HAP-1 (cell line): ENCODE results near the gene BIRC3.

Experiments used
- DNase-seq, 2 experiments: peaks; one replicate each; pipeline ENCODE4 v3.0.0-alpha.2; 2016 to 2020; ENCODE audit warnings: low spot score in 2 of 2
- H3K27me3 ChIP-seq: fragments of 250-450 bp; sonication (Bioruptor Pico); 2 replicates; pipeline ENCODE4 v1.5.1; 2020; ENCODE audit warnings: low read depth, mild to moderate bottlenecking, moderate library complexity
- H3K36me3 ChIP-seq: fragments of 250-450 bp; sonication (Bioruptor Pico); replicated peaks from 2 replicates; pipeline ENCODE4 v1.5.1; 2020; ENCODE audit warnings: mild to moderate bottlenecking
- H3K4me1 ChIP-seq: fragments of 250-450 bp; sonication (Bioruptor Pico); 2 replicates; pipeline ENCODE4 v1.5.1; 2020; ENCODE audit warnings: mild to moderate bottlenecking
- H3K4me3 ChIP-seq: fragments of 250-450 bp; sonication (Bioruptor Pico); 2 replicates; pipeline ENCODE4 v1.5.1; 2020; ENCODE audit warnings: mild to moderate bottlenecking, moderate library complexity
- H3K9me3 ChIP-seq: fragments of 250-450 bp; sonication (Bioruptor Pico); 2 replicates; pipeline ENCODE4 v1.5.1; 2020; ENCODE audit warnings: mild to moderate bottlenecking, moderate library complexity
- in situ Hi-C: fragments of 300-500 bp; cut with MboI; formaldehyde crosslinking; loops from 3 replicates; pipeline ENCODE4 v1.14.3; 2020; ENCODE audit warnings: low sequenced_read_pairs, inconsistent platforms, mixed read lengths

BIRC3 gene

DNA sequence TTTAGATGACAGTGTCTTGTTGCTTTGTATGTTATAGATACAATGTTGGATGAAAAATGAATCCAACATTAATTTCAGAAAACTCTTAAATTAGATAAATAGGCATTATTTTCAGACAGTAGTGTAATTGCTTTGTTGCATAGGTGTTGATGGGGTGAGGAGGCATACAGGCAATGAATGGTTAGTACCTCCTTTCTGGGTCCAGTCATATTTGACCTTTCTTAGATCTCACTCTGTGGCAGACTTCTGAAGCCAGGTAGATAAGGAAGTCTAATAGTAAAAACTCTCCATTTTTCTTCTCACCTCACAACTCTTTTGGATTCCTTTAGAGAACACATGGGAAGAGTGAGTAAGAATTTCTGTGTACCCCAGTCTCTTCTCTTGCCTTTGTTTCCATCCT lies 61.5 kb downstream of the BIRC3 start:
- Histone ChIP-seq H3K4me1 (peaks cover 12% of the 10 kb centered on the region), H3K9me3 (no peaks in the 10 kb centered on the region), H3K4me3 (no peak overlapping the region), H3K27me3 (no peaks in the 10 kb centered on the region), H3K36me3 (peaks cover 8% of the 10 kb centered on the region; the same call in 1 of the 2 replicates)
- no peak for DNase-seq
- in situ Hi-C loops: no loop called here

GRCh38 chr11:102382384-102382783 lies 65.1 kb downstream of the BIRC3 start:
- no peak for DNase-seq
- no peaks in the 10 kb centered on the region for H3K9me3 ChIP-seq
- in situ Hi-C loops: no loop called here
- H3K4me1 ChIP-seq: peaks cover 19% of the 10 kb centered on the region
- H3K27me3 ChIP-seq: no peaks in the 10 kb centered on the region
- H3K4me3 ChIP-seq: no peak overlapping the region
- H3K36me3 ChIP-seq: peaks cover 5% of the 10 kb centered on the region

- in situ Hi-C loops: no loop called here
Measured at GRCh38 chr11:102383839-102384238, 66.6 kb downstream of the BIRC3 start.

DNA sequence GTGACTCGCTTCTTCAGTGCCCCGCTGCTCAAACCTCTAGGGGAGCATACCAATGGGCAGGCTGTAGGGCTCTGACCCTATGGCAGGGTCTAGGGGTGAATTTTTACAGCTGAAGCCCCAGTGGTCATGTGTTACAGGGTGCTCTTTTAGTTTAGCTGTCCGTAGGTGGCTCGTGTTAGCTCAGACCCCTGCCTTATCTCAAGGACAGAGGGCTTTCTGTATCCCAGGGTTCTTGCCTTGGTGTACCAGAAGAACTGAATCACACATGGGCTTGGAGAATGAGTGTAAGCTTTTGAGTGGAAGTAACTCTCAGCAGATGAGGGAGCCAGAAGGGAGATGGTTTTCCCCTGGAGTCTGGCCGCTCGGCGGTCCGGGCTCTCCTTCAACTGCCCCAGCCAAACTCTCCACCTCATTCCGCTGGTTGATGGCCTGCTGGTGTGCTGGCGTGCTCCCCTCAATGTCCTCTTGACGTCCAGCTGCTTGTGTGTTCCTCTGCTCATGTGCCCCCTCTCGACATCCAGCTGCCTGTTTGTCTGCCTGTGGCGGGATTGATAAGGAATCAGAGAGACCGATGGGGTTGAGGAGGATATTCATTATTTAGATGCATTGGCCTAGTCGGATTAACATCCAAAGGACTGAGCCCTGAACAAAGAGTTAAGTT lies 67.3 kb downstream of the BIRC3 start:
- Histone ChIP-seq H3K4me3 (no peak overlapping the region), H3K36me3 (no peaks in the 10 kb centered on the region; the same call in 1 of the 2 replicates), H3K27me3 (no peaks in the 10 kb centered on the region), H3K9me3 (no peaks in the 10 kb centered on the region), H3K4me1 (peaks cover 19% of the 10 kb centered on the region)
- in situ Hi-C loops: no loop called here
- no peak for DNase-seq

More at GRCh38 chr11:102383839-102384238, 66.6 kb downstream of the BIRC3 start:
- H3K4me1 ChIP-seq: peaks cover 19% of the 10 kb centered on the region
- H3K9me3 ChIP-seq: no peaks in the 10 kb centered on the region
- no peak overlapping the region for H3K4me3 ChIP-seq
- no peak for DNase-seq
- no peaks in the 10 kb centered on the region for H3K27me3 ChIP-seq
- H3K36me3 ChIP-seq: peaks cover 5% of the 10 kb centered on the region

GRCh38 chr11:102385085-102386007 lies 68.1 kb downstream of the BIRC3 start:
- in situ Hi-C loops: no loop called here
- H3K4me1 ChIP-seq: peaks cover 15% of the 10 kb centered on the region
- no peaks in the 10 kb centered on the region; the same call in 1 of the 2 replicates for H3K36me3 ChIP-seq
- DNase-seq: no peak
- H3K9me3 ChIP-seq: no peaks in the 10 kb centered on the region
- no peak overlapping the region for H3K4me3 ChIP-seq
- no peaks in the 10 kb centered on the region for H3K27me3 ChIP-seq

DNA sequence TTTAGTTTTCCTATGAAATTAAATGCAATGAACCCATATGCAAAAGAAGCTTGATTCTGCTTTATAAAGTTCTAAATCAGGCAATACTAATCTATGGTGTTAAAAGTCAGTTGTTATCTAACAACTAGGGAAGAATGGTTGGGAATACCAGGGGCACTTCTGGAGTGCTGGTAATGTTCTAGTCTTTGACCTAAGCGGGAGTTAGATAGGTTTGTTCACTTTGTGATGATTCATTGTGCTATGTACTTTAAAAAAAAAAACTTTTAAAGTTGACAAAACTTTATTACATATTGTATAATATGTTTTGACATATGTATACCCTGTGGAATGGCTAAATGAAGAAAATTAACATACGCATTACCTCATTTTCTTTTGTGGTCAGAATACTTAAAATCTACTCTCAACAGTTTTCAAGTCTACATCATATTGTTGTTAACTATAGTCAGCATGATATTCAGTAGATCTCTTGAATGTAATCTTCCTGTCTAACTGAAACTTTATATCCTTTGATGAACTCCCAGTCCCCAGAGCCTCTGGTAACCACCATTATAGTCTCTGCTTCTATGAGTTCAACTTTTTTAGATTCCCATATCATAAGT lies 69.0 kb downstream of the BIRC3 start:
- in situ Hi-C loops: no loop called here
- H3K9me3 ChIP-seq: no peaks in the 10 kb centered on the region
- no peaks in the 10 kb centered on the region; the same call in 1 of the 2 replicates for H3K36me3 ChIP-seq
- H3K4me1 ChIP-seq: peaks cover 14% of the 10 kb centered on the region
- no peaks in the 10 kb centered on the region for H3K27me3 ChIP-seq
- H3K4me3 ChIP-seq: no peak overlapping the region
- no peak for DNase-seq

DNA sequence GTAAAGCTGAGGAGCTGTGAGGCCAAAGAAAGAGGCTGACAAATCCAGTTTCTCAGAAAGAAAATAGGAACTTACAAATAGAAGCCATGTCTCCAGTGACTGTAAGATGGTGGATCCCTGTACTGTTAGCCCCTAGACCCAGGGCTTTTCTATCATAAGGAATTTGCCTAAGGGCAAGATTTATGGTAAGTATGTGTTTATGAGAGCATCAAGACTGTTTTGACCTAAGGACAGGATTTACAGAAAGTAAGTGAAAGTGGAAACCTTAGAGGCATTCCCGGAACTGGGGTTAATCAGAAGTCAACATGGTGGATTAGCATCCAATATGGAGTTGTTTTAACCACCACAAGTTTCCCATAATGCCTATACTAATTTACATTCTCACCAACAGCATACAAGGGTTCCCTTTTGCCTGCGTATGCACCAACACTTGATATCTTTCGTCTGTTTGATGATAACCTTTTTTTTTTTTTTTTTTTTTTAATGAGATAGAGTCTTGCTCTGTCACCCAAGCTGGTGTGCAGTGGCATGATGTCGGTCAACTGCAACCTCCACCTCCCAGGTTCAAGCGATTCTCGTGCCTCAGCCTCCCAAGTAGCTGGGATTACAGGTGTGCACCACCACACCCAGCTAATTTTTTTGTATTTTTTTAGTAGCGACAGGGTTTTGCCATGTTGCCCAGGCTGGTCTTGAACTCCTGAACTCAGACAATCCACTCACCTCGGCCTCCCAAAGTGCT lies 69.9 kb downstream of the BIRC3 start:
- no peaks in the 10 kb centered on the region for H3K27me3 ChIP-seq
- in situ Hi-C loops: no loop called here
- no peak overlapping the region for H3K4me3 ChIP-seq
- H3K36me3 ChIP-seq: no peaks in the 10 kb centered on the region; the same call in 1 of the 2 replicates
- H3K9me3 ChIP-seq: no peaks in the 10 kb centered on the region
- no peak for DNase-seq
- peaks cover 14% of the 10 kb centered on the region for H3K4me1 ChIP-seq
